GM12874 (cell line): ENCODE results near the gene FBH1.

Source experiments
- TF ChIP-seq, protein P1 (sequence below): IDR thresholded peaks from 2 replicates; pipeline ENCODE4 v1.5.1; 2011; ENCODE audit warnings: low read depth, mild to moderate bottlenecking, control low read depth, low read length, moderate library complexity; ENCODE audit not compliant: insufficient read depth

Gene FBH1

GRCh38 chr10:5873515-5873995, 16.5 kb upstream of the FBH1 start:
- TF ChIP-seq, protein P1, sequence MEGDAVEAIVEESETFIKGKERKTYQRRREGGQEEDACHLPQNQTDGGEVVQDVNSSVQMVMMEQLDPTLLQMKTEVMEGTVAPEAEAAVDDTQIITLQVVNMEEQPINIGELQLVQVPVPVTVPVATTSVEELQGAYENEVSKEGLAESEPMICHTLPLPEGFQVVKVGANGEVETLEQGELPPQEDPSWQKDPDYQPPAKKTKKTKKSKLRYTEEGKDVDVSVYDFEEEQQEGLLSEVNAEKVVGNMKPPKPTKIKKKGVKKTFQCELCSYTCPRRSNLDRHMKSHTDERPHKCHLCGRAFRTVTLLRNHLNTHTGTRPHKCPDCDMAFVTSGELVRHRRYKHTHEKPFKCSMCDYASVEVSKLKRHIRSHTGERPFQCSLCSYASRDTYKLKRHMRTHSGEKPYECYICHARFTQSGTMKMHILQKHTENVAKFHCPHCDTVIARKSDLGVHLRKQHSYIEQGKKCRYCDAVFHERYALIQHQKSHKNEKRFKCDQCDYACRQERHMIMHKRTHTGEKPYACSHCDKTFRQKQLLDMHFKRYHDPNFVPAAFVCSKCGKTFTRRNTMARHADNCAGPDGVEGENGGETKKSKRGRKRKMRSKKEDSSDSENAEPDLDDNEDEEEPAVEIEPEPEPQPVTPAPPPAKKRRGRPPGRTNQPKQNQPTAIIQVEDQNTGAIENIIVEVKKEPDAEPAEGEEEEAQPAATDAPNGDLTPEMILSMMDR: peak; percentile 37; the same call in 1 of the 2 replicates

DNA sequence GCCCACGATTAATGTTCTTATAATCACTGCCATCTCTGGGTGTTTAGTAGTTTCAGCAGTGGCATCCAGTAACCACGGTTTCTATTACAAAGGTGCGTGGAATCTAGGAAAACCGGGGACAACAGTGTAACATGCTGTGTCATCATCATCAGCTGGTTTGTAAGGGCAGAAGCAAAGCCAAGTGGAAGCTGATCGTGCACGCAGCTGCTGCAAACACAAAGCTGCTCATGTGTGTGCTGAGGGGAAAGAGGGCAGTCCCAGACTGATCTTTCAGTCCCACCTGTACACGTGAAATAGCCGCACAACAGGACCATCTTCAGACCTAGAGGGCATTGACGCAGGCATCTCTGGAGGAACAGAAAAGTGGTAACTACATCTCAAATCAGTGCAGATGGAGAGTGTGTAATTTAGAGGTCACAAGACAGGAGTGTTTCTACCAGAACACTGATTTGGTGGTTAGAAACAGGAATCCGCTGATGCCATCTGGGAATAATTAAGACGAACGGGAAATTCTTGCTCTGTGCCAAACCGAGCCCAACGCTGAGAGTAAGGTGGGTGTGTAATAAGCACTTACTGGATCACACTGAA, 13.8 kb upstream of the FBH1 start:
- TF ChIP-seq, protein P1: no peak

DNA sequence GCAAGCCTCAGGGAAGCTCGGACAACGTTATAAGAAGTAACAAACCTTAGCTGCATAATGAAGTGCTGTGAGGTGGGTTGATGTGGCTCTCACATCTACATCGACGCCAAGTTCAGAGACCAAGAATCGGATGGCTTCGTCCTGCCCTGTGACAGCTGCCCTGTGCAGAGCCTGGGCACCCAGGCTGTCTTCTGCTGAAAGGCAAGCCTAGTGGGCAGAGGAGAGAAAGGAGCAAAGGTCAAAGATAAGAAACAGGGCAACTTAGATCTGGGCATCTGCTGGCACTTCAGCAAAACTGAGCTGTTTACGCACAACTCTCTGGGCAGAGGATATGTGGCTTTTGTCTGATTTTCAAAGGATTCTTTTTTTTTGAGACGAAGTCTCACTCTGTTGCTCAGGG, 7.1 kb upstream of the FBH1 start:
- TF ChIP-seq, protein P1: no peak

DNA sequence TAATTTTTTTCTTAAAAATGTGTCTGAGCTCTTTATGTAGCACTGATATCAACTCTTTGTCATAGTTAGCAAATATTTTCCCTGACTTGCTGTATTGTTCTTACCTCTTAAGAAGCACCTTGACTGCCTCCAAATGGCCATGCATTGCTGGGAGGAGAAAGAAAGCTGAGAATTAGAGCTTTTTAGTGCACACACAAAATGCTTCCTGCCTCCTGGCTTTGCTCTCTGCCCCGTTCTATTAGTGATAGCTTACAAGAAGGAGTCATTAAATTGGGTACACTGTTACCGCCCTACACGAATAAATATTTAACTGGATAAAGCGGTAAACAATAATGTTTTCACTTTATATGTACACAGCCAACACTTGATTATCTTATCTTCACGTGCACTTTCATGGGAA, 4.4 kb upstream of the FBH1 start:
- TF ChIP-seq, protein P1: no peak

DNA sequence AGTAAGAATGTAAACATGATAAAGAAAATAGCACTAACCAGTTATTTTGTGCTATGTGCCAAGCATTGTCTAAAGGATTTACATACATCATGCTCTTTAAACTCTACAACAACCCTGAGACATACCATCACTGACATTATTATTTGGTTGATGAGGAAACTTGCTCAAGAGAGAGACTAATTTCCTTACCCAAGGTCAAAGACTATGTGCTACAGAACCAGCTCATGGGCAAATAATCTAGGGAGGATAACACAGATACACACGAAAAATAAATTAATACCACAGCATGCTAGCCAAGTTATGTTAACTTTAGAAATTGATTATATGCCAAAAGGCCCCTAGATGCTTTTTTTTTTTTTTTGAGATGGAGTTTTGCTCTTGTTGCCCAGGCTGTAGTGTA, 3.0 kb upstream of the FBH1 start:
- TF ChIP-seq, protein P1: no peak

GRCh38 chr10:5887641-5888040, 2.4 kb upstream of the FBH1 start:
- TF ChIP-seq, protein P1: no peak

DNA sequence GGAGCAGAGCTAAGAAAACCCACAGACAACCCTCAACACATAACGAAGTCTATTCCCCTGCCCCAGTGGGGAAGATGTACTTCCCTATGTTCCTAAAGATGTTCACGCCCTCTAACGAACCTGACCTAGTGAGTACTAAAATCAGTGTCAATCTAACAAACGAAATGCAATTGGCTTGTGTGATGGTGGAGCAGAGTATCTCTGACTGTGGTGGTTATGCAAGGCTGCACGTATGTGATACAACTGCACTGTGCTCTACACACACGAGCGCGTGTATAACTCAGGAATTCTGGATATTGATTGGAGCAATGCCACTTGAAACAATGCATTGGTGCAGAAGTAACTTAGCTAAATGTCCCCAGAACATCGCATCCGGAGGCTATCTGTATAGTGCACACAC, 1.7 kb upstream of the FBH1 start:
- TF ChIP-seq, protein P1: no peak
